Astrocyte (in vitro differentiated cells and primary cell): ENCODE data around the gene FHIT.

Experiments
- CTCF ChIP-seq: IDR thresholded peaks from 2 replicates; pipeline ENCODE4 v1.5.1; 2011; ENCODE audit warnings: low read depth, mild to moderate bottlenecking, inconsistent platforms, low read length, moderate library complexity; ENCODE audit not compliant: insufficient read depth
- EZH2 ChIP-seq: IDR thresholded peaks from 2 replicates; pipeline ENCODE4 v1.6.1; 2012; ENCODE audit warnings: mild to moderate bottlenecking, low read length, inconsistent platforms; ENCODE audit not compliant: insufficient read depth

GRCh38 chr3:60504827-60505457 is 746.3 kb downstream of the FHIT start:
- no peak for TF ChIP-seq CTCF
- no peak for TF ChIP-seq EZH2
